Astrocyte (in vitro differentiated cells and primary cell): ENCODE data around the gene ST8SIA3.

ENCODE experiments used
- CTCF ChIP-seq: IDR thresholded peaks from 2 replicates; pipeline ENCODE4 v1.5.1; 2011; ENCODE audit warnings: low read depth, mild to moderate bottlenecking, inconsistent platforms, low read length, moderate library complexity; ENCODE audit not compliant: insufficient read depth
- EZH2 ChIP-seq: IDR thresholded peaks from 2 replicates; pipeline ENCODE4 v1.6.1; 2012; ENCODE audit warnings: mild to moderate bottlenecking, low read length, inconsistent platforms; ENCODE audit not compliant: insufficient read depth

DNA sequence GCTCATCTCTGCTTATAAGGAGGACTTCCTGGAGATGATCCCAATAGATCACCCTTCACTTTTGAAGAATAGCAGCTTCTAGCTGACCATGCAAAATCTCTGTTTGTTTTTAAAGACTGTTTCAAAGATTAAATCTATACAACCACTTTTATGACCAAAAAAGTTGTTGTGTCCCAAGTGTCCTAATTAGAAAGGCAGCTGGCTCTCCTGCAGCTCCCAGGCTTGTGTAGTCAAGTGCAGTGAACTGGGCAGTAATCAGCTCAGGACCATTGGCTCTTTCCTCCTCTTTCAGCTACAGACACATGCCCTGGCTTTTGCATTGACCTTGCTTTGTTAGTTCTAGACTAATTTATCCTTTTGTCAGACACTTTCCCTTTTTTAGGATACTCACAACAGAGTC, 10.4 kb downstream of the ST8SIA3 start:
- TF ChIP-seq CTCF = no peak
- TF ChIP-seq EZH2 = no peak
